D341Med (cell line): Measurements from ENCODE around the gene DGCR8.

Source experiments
- DNase-seq: peaks from one replicate; pipeline ENCODE4 v3.0.0; 2012; ENCODE audit warnings: low spot score

The DGCR8 gene

GRCh38 chr22:20138417-20138738, 58.3 kb downstream of the DGCR8 start:
- no peak for DNase-seq

GRCh38 chr22:20138868-20139267, 58.8 kb downstream of the DGCR8 start:
- no peak for DNase-seq

DNA sequence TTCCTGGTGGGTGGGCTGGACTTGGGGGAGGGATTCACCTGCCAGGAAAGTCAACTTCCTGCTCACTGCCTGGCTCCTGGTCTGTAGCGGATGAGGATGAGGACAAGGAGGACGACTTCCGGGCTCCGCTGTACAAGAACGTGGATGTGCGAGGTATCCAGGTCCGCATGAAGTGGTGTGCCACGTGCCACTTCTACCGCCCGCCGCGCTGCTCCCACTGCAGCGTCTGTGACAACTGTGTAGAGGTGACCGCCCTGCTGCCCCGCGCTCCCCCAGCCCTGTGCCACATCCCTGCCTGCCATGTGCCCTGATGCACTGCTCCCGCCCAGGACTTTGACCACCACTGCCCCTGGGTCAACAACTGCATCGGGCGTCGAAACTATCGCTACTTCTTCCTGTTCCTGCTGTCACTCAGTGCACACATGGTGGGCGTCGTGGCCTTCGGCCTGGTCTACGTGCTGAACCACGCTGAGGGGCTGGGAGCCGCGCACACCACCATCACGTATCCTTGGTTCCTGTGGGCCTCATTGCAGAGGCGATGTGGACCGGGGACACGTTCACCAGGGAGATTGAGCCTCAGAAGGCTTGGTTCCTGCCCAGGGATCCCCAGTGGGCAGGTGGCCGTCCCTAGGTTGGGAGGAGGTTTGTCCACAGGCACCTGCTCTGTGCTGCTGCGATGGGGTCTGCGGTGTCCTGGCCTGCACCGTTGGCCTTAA, 59.5 kb downstream of the DGCR8 start:
- DNase-seq = no peak

DNA sequence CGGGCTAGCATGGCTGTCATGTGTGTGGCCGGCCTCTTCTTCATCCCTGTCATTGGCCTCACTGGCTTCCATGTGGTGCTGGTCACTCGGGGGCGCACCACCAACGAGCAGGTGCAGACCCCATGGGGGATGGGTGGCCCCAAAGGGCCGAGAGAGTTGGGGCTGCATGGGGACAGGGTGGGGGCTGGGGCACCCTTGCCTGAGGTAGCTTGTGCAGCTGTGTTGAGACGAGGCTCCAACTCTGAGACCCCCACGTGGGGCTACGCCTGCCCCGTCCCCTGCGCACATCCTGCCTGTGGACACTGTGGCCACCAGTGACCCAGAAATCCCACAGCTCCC, 60.0 kb downstream of the DGCR8 start:
- DNase-seq = no peak

GRCh38 chr22:20140521-20140964, 60.5 kb downstream of the DGCR8 start:
- no peak for DNase-seq

DNA sequence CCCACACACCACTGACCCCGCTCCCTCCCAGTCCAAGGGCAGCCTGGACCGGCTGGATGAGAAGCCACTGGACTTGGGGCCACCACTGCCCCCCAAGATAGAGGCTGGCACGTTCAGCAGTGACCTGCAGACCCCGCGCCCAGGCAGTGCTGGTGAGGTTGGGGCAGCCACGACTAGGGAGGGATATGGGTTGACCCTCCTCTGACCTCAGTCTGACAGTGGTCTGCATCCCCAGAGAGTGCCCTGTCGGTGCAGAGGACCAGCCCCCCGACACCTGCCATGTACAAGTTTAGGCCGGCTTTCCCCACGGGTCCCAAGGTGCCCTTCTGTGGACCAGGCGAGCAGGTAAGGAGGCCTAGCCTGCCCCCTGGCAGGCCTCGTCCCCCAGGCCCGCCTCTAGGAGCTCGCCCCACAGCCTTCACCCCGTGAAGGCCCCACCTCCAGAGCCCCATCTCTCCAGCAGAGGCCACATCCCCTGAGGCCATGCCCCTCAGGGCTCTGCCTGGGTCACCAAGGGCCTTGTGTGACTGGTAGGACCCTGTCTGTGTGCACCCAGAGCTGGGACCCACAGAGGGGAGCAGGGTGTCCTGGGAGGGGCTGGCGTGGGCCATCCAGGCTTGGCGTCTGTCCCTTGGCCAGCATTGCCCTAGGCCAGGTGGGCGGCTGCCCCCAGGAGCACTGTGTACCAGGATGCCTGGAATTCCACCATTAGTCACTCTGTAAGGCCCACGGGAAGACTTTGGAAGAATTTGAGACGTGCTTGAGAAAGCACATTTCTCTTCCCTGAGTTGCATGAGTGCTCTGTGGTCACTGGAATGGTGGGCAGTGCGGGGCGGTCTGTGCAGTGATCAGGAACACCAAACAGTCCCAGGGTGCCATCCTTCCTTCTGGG, 61.4 kb downstream of the DGCR8 start:
- no peak for DNase-seq

- DNase-seq = no peak
Measured at GRCh38 chr22:20142711-20143621, 62.9 kb downstream of the DGCR8 start.

- no peak for DNase-seq
Measured at GRCh38 chr22:20143883-20144665, 64.0 kb downstream of the DGCR8 start.

- DNase-seq = no peak
Measured at GRCh38 chr22:20145206-20145831, 65.3 kb downstream of the DGCR8 start.

- no peak for DNase-seq
Measured at GRCh38 chr22:20145832-20146223, 65.8 kb downstream of the DGCR8 start.

DNA sequence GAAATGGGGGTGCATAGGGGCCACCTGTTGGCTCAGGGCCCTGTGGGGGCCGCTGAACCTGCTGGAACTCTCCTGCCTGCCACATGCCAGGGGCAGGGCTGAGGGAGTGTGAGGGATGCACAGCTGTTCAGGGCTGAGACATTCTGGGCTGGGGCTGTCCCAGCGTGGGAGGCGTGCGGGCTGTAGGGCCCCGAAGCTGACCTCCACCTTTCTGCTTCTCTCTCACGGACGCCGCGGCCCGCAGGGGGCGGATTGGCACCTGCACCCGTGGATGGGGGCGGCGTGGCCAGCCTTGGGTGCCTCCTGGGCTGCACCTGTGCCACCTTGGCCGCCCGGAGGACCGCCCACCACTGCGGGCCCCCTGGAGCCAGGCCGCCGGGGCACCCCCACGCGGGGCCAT, 66.7 kb downstream of the DGCR8 start:
- DNase-seq = no peak

DNA sequence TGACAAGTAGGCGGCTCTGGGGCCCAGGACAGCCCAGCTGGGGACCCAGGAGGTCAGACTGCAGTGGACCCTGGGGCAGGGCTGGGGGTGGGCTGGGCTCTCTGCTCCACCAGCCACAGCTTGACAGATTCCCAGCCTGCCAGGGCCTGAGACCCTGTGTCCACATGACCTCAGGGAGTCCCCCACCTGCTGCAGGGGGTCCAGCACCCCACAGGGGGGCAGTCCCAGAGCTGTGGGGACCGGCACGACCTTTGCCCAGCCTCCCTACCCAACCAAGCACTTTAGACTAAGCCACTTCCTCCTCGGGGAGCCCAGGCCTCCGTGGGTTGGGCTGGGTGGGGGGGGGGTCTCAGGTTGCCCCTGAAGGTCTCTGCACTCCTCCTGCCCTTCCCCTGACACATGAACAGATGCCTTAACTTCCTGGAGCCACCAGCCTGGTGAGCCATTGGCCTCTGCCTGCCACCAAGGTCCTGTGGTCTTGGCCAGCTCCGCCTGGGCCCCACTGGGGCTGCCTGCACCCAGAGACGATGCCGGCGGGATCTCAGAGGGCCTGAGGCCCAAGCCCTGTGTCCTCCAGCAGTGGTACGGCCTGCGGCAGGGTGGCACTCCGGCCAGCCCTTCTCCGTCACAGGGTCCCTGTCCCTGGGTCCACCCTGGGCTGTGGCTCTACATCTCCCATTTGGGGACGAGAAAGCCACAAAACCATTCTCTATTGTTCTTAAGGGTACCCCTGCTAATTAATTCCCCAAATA, 67.4 kb downstream of the DGCR8 start:
- DNase-seq = no peak

- DNase-seq = no peak
Measured at GRCh38 chr22:20148414-20148813, 68.4 kb downstream of the DGCR8 start.

GRCh38 chr22:20149257-20150250, 69.5 kb downstream of the DGCR8 start:
- DNase-seq = no peak

- DNase-seq = no peak
Measured at GRCh38 chr22:20150381-20151275, 70.6 kb downstream of the DGCR8 start, which contains the start of gene CCDC188. Gene CCDC188 (minus strand): TSS chr22:20151055. CDS start chr22:20150986, 69 bp downstream.

DNA sequence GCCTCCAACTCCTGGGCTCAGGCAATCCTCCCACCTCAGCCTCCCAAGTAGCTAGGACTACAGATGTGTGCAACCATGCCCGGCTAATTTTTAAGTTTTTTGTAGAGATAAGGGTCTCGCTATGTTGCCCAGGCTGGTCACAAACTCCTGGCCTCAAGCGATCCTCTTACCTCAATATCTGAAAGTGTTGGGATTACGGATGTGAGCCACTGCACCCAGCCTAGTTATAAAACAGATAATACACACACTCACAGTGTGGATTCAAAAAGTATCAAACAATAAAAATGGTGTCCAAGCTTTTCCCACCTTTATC, 71.2 kb downstream of the DGCR8 start:
- DNase-seq = no peak

DNA sequence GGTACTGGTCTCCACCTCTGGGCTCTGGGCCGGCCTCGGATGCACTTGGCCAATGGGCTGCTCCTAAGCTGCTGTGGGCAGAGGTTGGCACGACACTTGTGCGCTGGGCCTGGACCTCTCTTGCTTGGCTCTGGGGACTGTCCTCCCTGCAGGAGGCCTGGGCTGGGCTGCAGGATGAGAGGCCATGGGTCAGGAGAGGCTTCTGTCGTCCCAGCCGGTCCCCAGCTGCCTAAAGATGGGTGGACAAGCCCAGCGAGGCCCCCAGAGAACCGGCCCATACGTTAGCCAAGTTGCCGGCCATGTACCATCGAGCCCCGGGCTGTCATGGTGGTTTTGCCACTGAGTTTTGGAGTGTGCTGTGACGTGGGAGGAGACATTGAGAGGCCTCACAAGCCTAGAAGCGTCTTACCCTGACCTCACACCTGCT, 72.4 kb downstream of the DGCR8 start:
- no peak for DNase-seq

DNA sequence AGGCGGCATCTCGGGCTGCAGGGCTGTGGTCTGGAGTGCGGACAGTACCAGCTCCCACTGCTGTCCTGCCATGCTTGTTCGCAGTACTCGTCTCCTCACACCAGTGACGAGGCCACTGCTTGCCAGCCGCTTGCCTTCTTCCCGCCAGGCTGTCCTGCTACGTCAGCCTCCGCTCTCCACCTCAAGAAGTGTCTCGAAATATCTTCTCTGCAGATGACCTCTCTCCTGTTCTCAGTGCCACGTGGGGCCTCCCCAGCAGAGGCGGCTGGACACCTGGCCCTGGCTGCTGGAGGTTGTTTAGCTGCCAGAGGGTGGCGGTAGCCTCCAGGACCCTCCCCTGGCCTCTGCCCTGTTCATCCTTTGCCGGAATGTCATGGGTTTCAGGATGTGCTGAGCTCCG, 73.9 kb downstream of the DGCR8 start:
- DNase-seq = no peak
